Smooth muscle cell (in vitro differentiated cells): Measurements from ENCODE around the gene POU4F1. TPM values are rescaled to one million over a fixed set of nuclear protein-coding genes. Genes with fewer than 3 reads are reported as not detected.

ENCODE experiments used
- DNase-seq: peaks from one replicate; lab custom pipeline; 2025; ENCODE audit not compliant: unreplicated experiment; lab: John Stamatoyannopoulos, UW
- H2AFZ ChIP-seq: fragments of 200-600 bp; sonication (generic); 2 replicates; pipeline ENCODE4 v1.6.0; 2016; ENCODE audit warnings: antibody characterized with exemption, low read depth, mild to moderate bottlenecking
- H3F3A ChIP-seq: fragments of 200-600 bp; sonication (generic); 2 replicates; pipeline ENCODE4 v1.6.0; 2017; ENCODE audit warnings: antibody characterized with exemption, low read depth
- H3K27ac ChIP-seq: fragments of 200-600 bp; sonication (generic); 2 replicates; pipeline ENCODE4 v1.5.1; 2016; ENCODE audit warnings: low read depth, mild to moderate bottlenecking
- H3K27me3 ChIP-seq: fragments of 200-600 bp; sonication (generic); 2 replicates; pipeline ENCODE4 v1.6.1; 2016; ENCODE audit warnings: low read depth, mild to moderate bottlenecking
- H3K36me3 ChIP-seq: fragments of 200-600 bp; sonication (generic); 2 replicates; pipeline ENCODE4 v1.5.1; 2016; ENCODE audit warnings: low read depth
- H3K4me1 ChIP-seq: fragments of 200-600 bp; sonication (generic); 2 replicates; pipeline ENCODE4 v1.5.1; 2016; ENCODE audit warnings: low read depth
- H3K4me2 ChIP-seq: fragments of 200-600 bp; sonication (generic); 2 replicates; pipeline ENCODE4 v1.6.0; 2016; ENCODE audit warnings: mild to moderate bottlenecking
- H3K4me3 ChIP-seq: fragments of 200-600 bp; sonication (generic); 2 replicates; pipeline ENCODE4 v1.5.1; 2016; ENCODE audit warnings: mild to moderate bottlenecking
- H3K79me2 ChIP-seq: fragments of 200-600 bp; sonication (generic); 2 replicates; pipeline ENCODE4 v1.6.0; 2016; ENCODE audit warnings: low read depth, mild to moderate bottlenecking
- H3K9ac ChIP-seq: fragments of 200-600 bp; sonication (generic); 2 replicates; pipeline ENCODE4 v1.6.0; 2016; ENCODE audit warnings: low read depth
- H3K9me3 ChIP-seq: fragments of 200-600 bp; sonication (generic); replicated peaks from 2 replicates; pipeline ENCODE4 v1.5.1; 2016; ENCODE audit warnings: low read depth
- H4K20me1 ChIP-seq: fragments of 200-600 bp; sonication (generic); 2 replicates; pipeline ENCODE4 v1.6.0; 2016; ENCODE audit warnings: low read depth
- CTCF ChIP-seq: fragments of 200-600 bp; sonication (generic); IDR thresholded peaks from 2 replicates; pipeline ENCODE4 v1.5.1; 2017; ENCODE audit warnings: borderline replicate concordance, mild to moderate bottlenecking, antibody characterized with exemption; ENCODE audit not compliant: insufficient read depth, poor library complexity, severe bottlenecking
- WGBS: methylation state at CpG from one replicate; pipeline ENCODE4 v1.1.7; 2016; ENCODE audit warnings: low lambda C conversion rate; 5-methylcytosine and 5-hydroxymethylcytosine counted together
- polyA plus RNA-seq: library from polyadenylated mRNA; unstranded; fragments of >200 nt; fragmentation: Nextera tagmentation; extraction: Ambion mirVana; gene quantifications from 2 replicates; pipeline ENCODE4 v1.2.1, GENCODE V29; 2016
- total RNA-seq: library from RNA; depleted of rRNA; stranded (reverse); fragments of >200 nt; gene quantifications from 2 replicates; pipeline ENCODE4 v1.2.3, GENCODE V29; 2014

Gene POU4F1
- total and polyA plus RNA-seq, 2 experiments from 2014 or later, result not detected

DNA sequence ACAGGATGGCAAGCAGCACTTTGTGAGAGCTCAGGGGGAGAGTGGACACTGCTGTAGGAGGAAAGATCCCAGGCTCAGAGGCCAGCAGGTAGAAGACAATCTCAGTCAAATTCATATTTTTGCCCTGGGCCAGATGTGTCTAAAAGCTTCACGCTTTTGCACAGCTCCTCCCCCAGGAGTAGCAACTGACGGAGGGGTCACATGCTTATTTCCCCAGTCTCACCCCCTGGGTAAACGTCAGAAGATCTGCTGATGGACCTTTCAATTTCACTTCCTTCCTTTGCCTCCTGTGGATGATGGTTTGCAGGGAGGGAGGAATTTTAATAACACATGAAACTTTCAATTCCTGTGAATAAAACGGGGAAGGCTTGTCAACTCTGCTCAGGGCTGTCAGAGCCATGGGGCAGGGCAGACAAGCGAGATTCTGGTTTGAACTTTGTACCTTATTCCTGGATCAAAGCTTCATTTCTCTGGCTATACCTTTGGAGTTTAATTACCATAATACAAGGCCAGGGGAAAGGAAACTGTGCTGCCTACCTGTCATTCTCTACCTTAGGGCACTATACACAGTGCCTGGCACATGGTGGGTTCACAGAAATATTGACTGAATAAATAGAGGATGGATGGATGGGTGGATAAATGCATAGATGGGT lies 41.0 kb downstream of the POU4F1 start:
- Histone ChIP-seq H3K9ac (no peak overlapping the region), H3K27me3 (peaks cover 9% of the 10 kb centered on the region), H3K4me1 (no peaks in the 10 kb centered on the region), H4K20me1 (no peaks in the 10 kb centered on the region), H3K79me2 (no peaks in the 10 kb centered on the region), H3K4me3 (no peak overlapping the region), H3K9me3 (no peaks in the 10 kb centered on the region), H3K36me3 (no peaks in the 10 kb centered on the region), H2AFZ (no peak overlapping the region), H3F3A (no peaks in the 10 kb centered on the region), H3K4me2 (no peak overlapping the region), H3K27ac (no peak overlapping the region)
- TF ChIP-seq CTCF, result no peak
- DNase-seq, result no peak
- 59% methylated on average over 5 of the region's 5 CpGs for WGBS

Other genes starting within 250 kb of the POU4F1 start
- 15.2 and 16.1 TPM in 2 replicates for gene OBI1, start 55.6 kb upstream of the POU4F1 start, total RNA-seq
- gene OBI1, start 55.6 kb upstream of the POU4F1 start, polyA plus RNA-seq, result 7.0 and 8.2 TPM in 2 replicates